DND-41 (cell line): ENCODE results near the gene SCN10A.

Source experiments
- ATAC-seq: fragments of 200-7000 bp; cut with Tn5 transposase; 3 replicates; pipeline ENCODE4 v1.9.1; 2021; ENCODE audit warnings: low read depth; ENCODE audit not compliant: insufficient read depth
- DNase-seq: peaks from one replicate; pipeline ENCODE4 v3.0.0-alpha.2; 2020
- H2AFZ ChIP-seq: 2 replicates; pipeline ENCODE4 v1.6.0; 2012; ENCODE audit warnings: low read depth, low read length
- H3K27ac ChIP-seq: 2 replicates; pipeline ENCODE4 v1.5.1; 2012; ENCODE audit warnings: low read length, inconsistent platforms
- H3K27me3 ChIP-seq: fragments of 200-600 bp; sonication (generic); 2 replicates; pipeline ENCODE4 v1.6.0; 2012; ENCODE audit warnings: low read length, mild to moderate bottlenecking, inconsistent platforms; ENCODE audit not compliant: insufficient read depth, poor library complexity
- H3K36me3 ChIP-seq: 2 replicates; pipeline ENCODE4 v1.5.1; 2012; ENCODE audit warnings: low read length, inconsistent platforms; ENCODE audit not compliant: insufficient read depth
- H3K4me1 ChIP-seq: 2 replicates; pipeline ENCODE4 v1.5.1; 2012; ENCODE audit warnings: mild to moderate bottlenecking, low read length; ENCODE audit not compliant: insufficient read depth
- H3K4me2 ChIP-seq: 2 replicates; pipeline ENCODE4 v1.6.0; 2012; ENCODE audit warnings: mild to moderate bottlenecking, moderate library complexity, low read length, inconsistent platforms; ENCODE audit not compliant: insufficient read depth
- H3K4me3 ChIP-seq, 2 experiments: fragments of 200-600 bp in 1 of 2; shearing (Covaris generic) in 1 of 2; 2 replicates each; pipeline ENCODE4 v1.5.1; 2012 to 2016; ENCODE audit warnings: inconsistent platforms in 2 of 2, low read length in 2 of 2, mild to moderate bottlenecking in 2 of 2, low read depth in 1 of 2, moderate library complexity in 1 of 2
- H3K79me2 ChIP-seq: 2 replicates; pipeline ENCODE4 v1.6.0; 2012; ENCODE audit warnings: low read length, inconsistent platforms; ENCODE audit not compliant: insufficient read depth
- H3K9ac ChIP-seq: 2 replicates; pipeline ENCODE4 v1.6.0; 2012; ENCODE audit warnings: low read depth, mild to moderate bottlenecking, inconsistent platforms, low read length, moderate library complexity
- H3K9me3 ChIP-seq: 2 replicates; pipeline ENCODE4 v1.5.1; 2012; ENCODE audit warnings: low read length, moderate library complexity, mild to moderate bottlenecking, inconsistent platforms; ENCODE audit not compliant: insufficient read depth, severe bottlenecking
- H4K20me1 ChIP-seq: 2 replicates; pipeline ENCODE4 v1.6.0; 2012; ENCODE audit warnings: low read length; ENCODE audit not compliant: insufficient read depth
- CTCF ChIP-seq: IDR thresholded peaks from 2 replicates; pipeline ENCODE4 v1.5.1; 2012; ENCODE audit warnings: borderline replicate concordance, low read length, moderate library complexity, mild to moderate bottlenecking; ENCODE audit not compliant: poor library complexity, severe bottlenecking; ENCODE audit errors: extremely low read depth
- EZH2 ChIP-seq: IDR thresholded peaks from 3 replicates; pipeline ENCODE4 v1.6.1; 2012; ENCODE audit warnings: borderline replicate concordance, low read depth, mild to moderate bottlenecking, moderate library complexity, low read length, inconsistent platforms; ENCODE audit not compliant: severe bottlenecking

Gene SCN10A

DNA sequence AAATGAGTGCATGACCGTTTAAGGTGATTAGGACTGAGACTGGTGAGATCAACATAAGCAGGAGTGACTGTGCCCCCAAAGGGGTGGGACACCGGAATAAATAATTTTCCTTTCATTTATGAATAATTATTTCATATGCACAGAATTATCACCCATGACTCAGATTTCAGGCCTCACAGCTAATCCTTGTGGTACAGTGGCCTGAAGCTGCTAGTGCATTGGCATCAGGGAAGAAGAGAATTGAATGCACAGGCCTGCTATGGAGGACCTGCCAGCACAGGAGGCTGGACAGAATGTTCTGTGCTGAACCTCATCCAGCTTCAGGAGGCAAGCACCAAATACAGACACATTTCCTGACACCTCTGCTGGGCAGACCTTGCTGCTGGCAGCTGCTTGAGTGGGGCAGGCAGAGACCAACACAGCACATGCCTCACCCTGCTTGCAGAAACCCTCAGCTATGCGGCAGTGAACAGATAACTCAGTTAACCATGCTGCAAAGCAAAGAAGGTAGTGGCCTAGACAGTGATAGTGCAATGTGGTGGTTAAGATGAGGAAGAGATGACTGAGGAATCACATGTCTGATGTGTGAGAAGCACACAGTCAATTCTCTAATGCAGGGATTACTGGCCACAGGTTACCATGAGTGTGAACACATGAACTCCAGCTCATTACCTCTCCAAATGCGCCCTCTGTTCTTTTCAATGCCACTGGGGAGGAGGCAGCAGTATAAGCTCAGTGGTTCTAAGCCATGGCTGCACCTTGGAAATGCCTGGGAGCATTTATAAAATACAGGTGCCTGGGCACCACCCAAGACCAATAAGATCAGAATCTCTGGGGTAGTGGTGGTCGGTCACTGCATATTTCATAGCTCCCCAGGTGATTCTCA lies 98.4 kb downstream of the SCN10A start:
- no peak for DNase-seq
- Histone ChIP-seq H3K4me3 (no peak overlapping the region), H3K4me1 (no peaks in the 10 kb centered on the region), H3K9me3 (no peaks in the 10 kb centered on the region), H3K36me3 (no peaks in the 10 kb centered on the region), H4K20me1 (no peaks in the 10 kb centered on the region), H3K79me2 (no peaks in the 10 kb centered on the region), H3K27ac (no peak overlapping the region), H3K4me2 (no peak overlapping the region), H3K27me3 (no peaks in the 10 kb centered on the region), H2AFZ (no peak overlapping the region), H3K9ac (no peak overlapping the region)
- TF ChIP-seq CTCF, result no peak
- no peak for TF ChIP-seq EZH2
- ATAC-seq, result no peak

- Histone ChIP-seq H3K36me3 (no peaks in the 10 kb centered on the region), H3K9me3 (no peaks in the 10 kb centered on the region), H3K4me2 (no peak overlapping the region), H3K9ac (no peak overlapping the region), H3K27ac (no peak overlapping the region), H3K4me1 (no peaks in the 10 kb centered on the region), H2AFZ (no peak overlapping the region), H4K20me1 (no peaks in the 10 kb centered on the region), H3K27me3 (no peaks in the 10 kb centered on the region), H3K4me3 (no peak overlapping the region), H3K79me2 (no peaks in the 10 kb centered on the region)
- no peak for ATAC-seq
- no peak for TF ChIP-seq EZH2
- no peak for TF ChIP-seq CTCF
- no peak for DNase-seq
These were observed 102.9 kb downstream of the SCN10A start for GRCh38 chr3:38713121-38713520.

DNA sequence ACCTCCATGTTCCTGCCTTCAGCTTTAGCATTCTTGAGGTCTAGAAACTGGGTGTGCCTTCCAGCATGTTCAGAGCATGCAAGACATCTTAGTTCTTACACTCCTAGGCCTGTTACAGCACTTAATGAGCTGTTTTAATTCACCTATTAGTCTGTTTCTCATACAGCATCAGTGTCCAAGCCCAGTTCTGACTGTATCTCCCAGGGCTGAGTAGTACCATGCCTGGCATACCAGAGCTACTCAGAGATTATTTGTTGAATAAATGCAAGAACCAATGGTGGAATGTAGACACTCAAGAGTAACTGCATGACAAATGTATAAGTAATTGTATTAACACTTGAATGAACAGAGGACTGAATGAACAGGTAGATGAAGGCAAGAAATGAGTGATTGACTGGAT lies 104.7 kb downstream of the SCN10A start:
- TF ChIP-seq CTCF (no peak), EZH2 (no peak)
- ATAC-seq, result no peak
- no peak overlapping the region for H2AFZ ChIP-seq

More for the DNA sequence above, 104.7 kb downstream of the SCN10A start:
- Histone ChIP-seq H3K4me1 (no peaks in the 10 kb centered on the region), H3K27ac (no peak overlapping the region), H3K36me3 (no peaks in the 10 kb centered on the region), H3K9me3 (no peaks in the 10 kb centered on the region), H3K79me2 (no peaks in the 10 kb centered on the region), H4K20me1 (no peaks in the 10 kb centered on the region), H3K9ac (no peak overlapping the region), H3K4me3 (no peak overlapping the region), H3K27me3 (no peaks in the 10 kb centered on the region), H3K4me2 (no peak overlapping the region)
- DNase-seq, result no peak
